Calu3 (cell line): Measurements from ENCODE around the gene SUGP1. TPM values are rescaled to one million over a fixed set of nuclear protein-coding genes. Genes with fewer than 3 reads are reported as not detected.

Experiments
- BruUV-seq: library from RNA; stranded (reverse); fragments of 400-500 nt; replicated peaks from 2 replicates; lab custom pipeline; 2021; lab: Mats Ljungman, UMichigan
- CTCF ChIA-PET: fragments of 300-600 bp; sonication (Branson Sonifier 250); formaldehyde crosslinking; loops from one replicate; lab custom pipeline; 2022; ENCODE audit warnings: antibody characterized with exemption; lab: Charles Lee
- DNase-seq: peaks from one replicate; pipeline ENCODE4 v3.0.0; 2022
- H3K27ac Mint-ChIP-seq: one replicate; pipeline ENCODE4 v1.8.0; 2022; ENCODE audit warnings: mixed read lengths; ENCODE audit not compliant: unreplicated experiment
- H3K27me3 Mint-ChIP-seq: one replicate; pipeline ENCODE4 v1.8.0; 2022; ENCODE audit warnings: mixed read lengths; ENCODE audit not compliant: unreplicated experiment
- H3K36me3 Mint-ChIP-seq: one replicate; pipeline ENCODE4 v1.8.0; 2022; ENCODE audit warnings: mild to moderate bottlenecking, moderate library complexity, mixed read lengths; ENCODE audit not compliant: insufficient read depth, unreplicated experiment
- H3K4me1 Mint-ChIP-seq: one replicate; pipeline ENCODE4 v1.8.0; 2022; ENCODE audit warnings: mild to moderate bottlenecking, low read depth, mixed read lengths; ENCODE audit not compliant: unreplicated experiment
- H3K4me3 Mint-ChIP-seq: one replicate; pipeline ENCODE4 v1.8.0; 2022; ENCODE audit warnings: mild to moderate bottlenecking, low read depth, moderate library complexity, mixed read lengths; ENCODE audit not compliant: unreplicated experiment
- H3K9me3 Mint-ChIP-seq: one replicate; pipeline ENCODE4 v1.8.0; 2022; ENCODE audit warnings: low read depth, mixed read lengths; ENCODE audit not compliant: unreplicated experiment
- intact Hi-C: fragments of 100-400 bp; cut with micrococcal nuclease; formaldehyde crosslinking; loops from one replicate; pipeline ENCODE4 v1.10.0; 2022; ENCODE audit not compliant: unreplicated experiment
- total RNA-seq: library from RNA; stranded (reverse); gene quantifications from 2 replicates; pipeline ENCODE4 v1.2.3, GENCODE V29; 2022
- TF ChIP-seq, protein P1 (sequence below): fragments of 200-600 bp; IDR thresholded peaks from one replicate; pipeline ENCODE4 v1.8.0; 2022; ENCODE audit warnings: antibody characterized with exemption; ENCODE audit not compliant: unreplicated experiment

SUGP1 gene
- total RNA-seq, 1 experiment from 2014 or later = 41.3 TPM

DNA sequence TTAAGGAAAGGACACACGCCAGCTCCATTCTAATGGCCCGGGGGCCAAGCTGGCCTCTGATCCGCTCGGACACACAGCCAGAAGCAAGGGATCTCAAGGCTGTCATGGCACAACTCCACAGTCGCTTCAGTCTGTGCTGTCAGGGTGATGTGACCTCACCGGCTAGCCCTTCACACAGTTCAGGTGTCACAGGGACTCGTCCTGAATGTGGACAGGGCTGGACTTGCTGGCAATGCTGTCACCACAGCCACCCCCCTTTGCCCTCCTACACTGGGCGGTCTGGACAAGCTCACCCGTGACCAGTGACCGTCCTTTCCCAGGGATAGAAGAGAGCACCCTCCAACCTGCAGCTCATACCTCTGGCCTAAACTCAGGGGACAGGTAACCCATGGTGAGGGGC lies 15.2 kb downstream of the SUGP1 start:
- Mint-ChIP-seq H3K4me1 (no peaks in the 10 kb centered on the region), H3K27me3 (no peaks in the 10 kb centered on the region), H3K9me3 (no peaks in the 10 kb centered on the region), H3K4me3 (no peak overlapping the region), H3K27ac (no peak overlapping the region), H3K36me3 (peaks cover 11% of the 10 kb centered on the region)
- BruUV-seq = no TSS peak
- CTCF ChIA-PET = no interaction called here
- TF ChIP-seq, protein P1, sequence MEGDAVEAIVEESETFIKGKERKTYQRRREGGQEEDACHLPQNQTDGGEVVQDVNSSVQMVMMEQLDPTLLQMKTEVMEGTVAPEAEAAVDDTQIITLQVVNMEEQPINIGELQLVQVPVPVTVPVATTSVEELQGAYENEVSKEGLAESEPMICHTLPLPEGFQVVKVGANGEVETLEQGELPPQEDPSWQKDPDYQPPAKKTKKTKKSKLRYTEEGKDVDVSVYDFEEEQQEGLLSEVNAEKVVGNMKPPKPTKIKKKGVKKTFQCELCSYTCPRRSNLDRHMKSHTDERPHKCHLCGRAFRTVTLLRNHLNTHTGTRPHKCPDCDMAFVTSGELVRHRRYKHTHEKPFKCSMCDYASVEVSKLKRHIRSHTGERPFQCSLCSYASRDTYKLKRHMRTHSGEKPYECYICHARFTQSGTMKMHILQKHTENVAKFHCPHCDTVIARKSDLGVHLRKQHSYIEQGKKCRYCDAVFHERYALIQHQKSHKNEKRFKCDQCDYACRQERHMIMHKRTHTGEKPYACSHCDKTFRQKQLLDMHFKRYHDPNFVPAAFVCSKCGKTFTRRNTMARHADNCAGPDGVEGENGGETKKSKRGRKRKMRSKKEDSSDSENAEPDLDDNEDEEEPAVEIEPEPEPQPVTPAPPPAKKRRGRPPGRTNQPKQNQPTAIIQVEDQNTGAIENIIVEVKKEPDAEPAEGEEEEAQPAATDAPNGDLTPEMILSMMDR = no peak
- intact Hi-C loops = no loop called here
- no peak for DNase-seq

GRCh38 chr19:19304186-19304965 lies 15.9 kb downstream of the SUGP1 start:
- Mint-ChIP-seq H3K9me3 (no peaks in the 10 kb centered on the region), H3K4me1 (no peaks in the 10 kb centered on the region), H3K27ac (no peak overlapping the region), H3K4me3 (no peak overlapping the region), H3K36me3 (peaks cover 11% of the 10 kb centered on the region), H3K27me3 (no peaks in the 10 kb centered on the region)
- no peak for DNase-seq
- TF ChIP-seq, protein P1 = no peak
- CTCF ChIA-PET = no interaction called here
- intact Hi-C loops = no loop called here
- BruUV-seq = no TSS peak

DNA sequence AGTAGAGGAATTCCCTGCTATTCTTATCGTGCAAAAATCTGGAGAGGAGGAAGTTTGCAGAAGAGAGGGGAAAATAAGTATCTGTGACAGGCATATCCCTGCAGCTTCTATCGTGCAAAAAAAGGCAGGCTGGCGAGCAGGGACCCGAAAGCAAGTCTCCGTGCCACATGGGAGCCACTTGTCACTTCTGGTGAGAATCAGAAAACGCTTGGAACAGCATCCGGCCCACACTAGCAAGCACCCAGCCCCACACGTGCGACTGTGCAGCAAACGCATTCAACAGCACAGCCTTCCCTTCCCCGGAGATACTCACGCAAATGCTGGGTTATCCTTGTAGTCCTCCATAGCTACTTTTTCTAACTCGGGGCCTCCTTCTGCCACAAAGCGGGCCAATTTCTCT lies 16.9 kb downstream of the SUGP1 start:
- H3K9me3 Mint-ChIP-seq = no peaks in the 10 kb centered on the region
- no peaks in the 10 kb centered on the region for H3K4me1 Mint-ChIP-seq
- H3K4me3 Mint-ChIP-seq = no peak overlapping the region
- TF ChIP-seq, protein P1 = no peak
- BruUV-seq = no TSS peak
- no peaks in the 10 kb centered on the region for H3K27me3 Mint-ChIP-seq
- no peak for DNase-seq
- intact Hi-C loops = no loop called here
- CTCF ChIA-PET = no interaction called here
- H3K36me3 Mint-ChIP-seq = peaks cover 14% of the 10 kb centered on the region
- H3K27ac Mint-ChIP-seq = no peak overlapping the region

DNA sequence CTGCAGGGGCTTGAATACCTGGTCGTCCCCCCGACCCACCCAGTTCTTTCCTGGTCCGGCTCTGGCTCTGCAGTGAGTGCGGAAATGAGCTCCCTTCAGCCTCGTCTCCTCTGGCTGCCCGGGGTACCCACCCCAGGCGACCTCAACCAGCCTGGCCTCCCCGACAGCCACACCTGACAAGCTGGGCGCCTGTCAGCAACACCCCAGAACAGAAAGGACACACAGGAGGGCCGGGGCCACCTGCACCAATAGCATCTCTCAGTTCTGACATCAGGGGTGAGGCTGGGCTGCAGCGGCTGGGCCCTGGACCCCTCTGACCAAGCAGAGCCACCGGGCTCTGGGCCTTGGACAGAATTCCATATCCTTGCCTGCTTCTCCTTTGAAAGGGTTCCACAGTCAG lies 19.7 kb downstream of the SUGP1 start:
- no peak for DNase-seq
- CTCF ChIA-PET = no interaction called here
- H3K27ac Mint-ChIP-seq = no peak overlapping the region
- TF ChIP-seq, protein P1 = no peak
- no peaks in the 10 kb centered on the region for H3K4me1 Mint-ChIP-seq
- H3K9me3 Mint-ChIP-seq = no peaks in the 10 kb centered on the region
- no TSS peak for BruUV-seq
- no peaks in the 10 kb centered on the region for H3K27me3 Mint-ChIP-seq
- peaks cover 20% of the 10 kb centered on the region for H3K36me3 Mint-ChIP-seq
- intact Hi-C loops = no loop called here
- H3K4me3 Mint-ChIP-seq = no peak overlapping the region
